Lung (tissue), 16 donors: ENCODE measurements around the gene OR1L1. TPM values are rescaled to one million over a fixed set of nuclear protein-coding genes. Genes with fewer than 3 reads are reported as not detected.

Source experiments
- ATAC-seq: fragments of 200-7000 bp; cut with Tn5 transposase; one replicate; pipeline ENCODE4 v1.9.1; 2020; ENCODE audit warnings: moderate number of reproducible peaks; ENCODE audit not compliant: insufficient read depth, low FRiP score
- DNase-seq, 3 donors: peaks; one replicate each; pipeline ENCODE4 v3.0.0-alpha.2; 2013 to 2017
- H3K27ac ChIP-seq, 2 donors: one replicate each; pipeline ENCODE4 v1.5.1; 2013; ENCODE audit warnings: mild to moderate bottlenecking in 2 of 2, moderate library complexity in 2 of 2, control low read depth in 1 of 2, inconsistent platforms in 1 of 2, low read depth in 1 of 2, low read length in 1 of 2
- H3K27me3 ChIP-seq, 3 donors: one replicate each; pipeline ENCODE4 v1.5.1; 2013; ENCODE audit warnings: low read length in 2 of 3; ENCODE audit not compliant: control insufficient read depth in 3 of 3, insufficient read depth in 3 of 3
- H3K36me3 ChIP-seq, 4 donors: one replicate each; pipeline ENCODE4 v1.5.1; 2013; ENCODE audit warnings: low read length in 4 of 4, mild to moderate bottlenecking in 1 of 4, moderate library complexity in 1 of 4; ENCODE audit not compliant: control insufficient read depth in 4 of 4, insufficient read depth in 4 of 4
- H3K4me1 ChIP-seq, 5 donors: one replicate each; pipeline ENCODE4 v1.5.1; 2013; ENCODE audit warnings: low read length in 5 of 5, mild to moderate bottlenecking in 2 of 5, moderate library complexity in 1 of 5; ENCODE audit not compliant: control insufficient read depth in 5 of 5, insufficient read depth in 5 of 5
- H3K4me3 ChIP-seq: one replicate; pipeline ENCODE4 v1.5.1; 2013; ENCODE audit warnings: mild to moderate bottlenecking, control low read depth, moderate library complexity
- H3K9ac ChIP-seq, 2 donors: one replicate each; pipeline ENCODE4 v1.5.1; 2013; ENCODE audit warnings: low read length in 2 of 2, control low read depth in 1 of 2; ENCODE audit not compliant: insufficient read depth in 1 of 2
- H3K9me3 ChIP-seq, 4 donors: one replicate each; pipeline ENCODE4 v1.5.1; 2013; ENCODE audit warnings: low read length in 3 of 4, mild to moderate bottlenecking in 1 of 4, moderate library complexity in 1 of 4; ENCODE audit not compliant: control insufficient read depth in 4 of 4, insufficient read depth in 3 of 4
- WGBS, 2 donors: extraction: QIAGEN DNeasy Blood & Tissue Kit; methylation state at CpG; one replicate each; pipeline ENCODE4 v1.1.7; 2013; 5-methylcytosine and 5-hydroxymethylcytosine counted together
- long read RNA-seq, 5 donors: transcript quantifications; one replicate each; lab custom pipeline, GENCODE V29; 2026
- polyA plus RNA-seq, 2 donors: library from polyadenylated mRNA; stranded (reverse); fragments of 200-250 nt; gene quantifications; one replicate each; pipeline ENCODE4 v1.2.1, GENCODE V29; 2013
- total RNA-seq, 2 donors: library from RNA; depleted of rRNA in 1 of 2; stranded (reverse); fragments of >200 nt in 1 of 2; gene quantifications; one replicate each; pipeline ENCODE4 v1.2.1, GENCODE V29; 2014 to 2021
- TF ChIP-seq, protein P1 (sequence below): IDR thresholded peaks from 2 replicates; pipeline ENCODE4 v1.5.1; 2012; ENCODE audit warnings: mild to moderate bottlenecking; ENCODE audit errors: control extremely low read depth, extremely low read depth
- donor health status: control.
- donor health status: control.
- donor health status: Bipolar disorder and iron deficiency.
- donor health status: healthy.
- donor health status: DM: yes; HTN: yes; CAD: no.

The OR1L1 gene, protein sequence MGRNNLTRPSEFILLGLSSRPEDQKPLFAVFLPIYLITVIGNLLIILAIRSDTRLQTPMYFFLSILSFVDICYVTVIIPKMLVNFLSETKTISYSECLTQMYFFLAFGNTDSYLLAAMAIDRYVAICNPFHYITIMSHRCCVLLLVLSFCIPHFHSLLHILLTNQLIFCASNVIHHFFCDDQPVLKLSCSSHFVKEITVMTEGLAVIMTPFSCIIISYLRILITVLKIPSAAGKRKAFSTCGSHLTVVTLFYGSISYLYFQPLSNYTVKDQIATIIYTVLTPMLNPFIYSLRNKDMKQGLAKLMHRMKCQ
- not detected for total RNA-seq
- polyA plus RNA-seq, result not detected
- long read RNA-seq, donor 1, result 0 reads
- long read RNA-seq, donor 2, result 0 reads
- long read RNA-seq, donor 3, result 0 reads
- long read RNA-seq, donor 4, result 0 reads
- long read RNA-seq, donor 5, result 0 reads

GRCh38 chr9:122661416-122661815 lies at the start of gene OR1L1:
Gene OR1L1 (plus strand): TSS chr9:122661716. CDS start chr9:122661716, 0 bp downstream.
- Histone ChIP-seq H3K4me3 (no peak within 1 kb of the TSS), H3K9me3 (peaks cover 0 to 6% (median 0%) of the 10 kb centered on the region in 4 donors), H3K4me1 (no peaks in the 10 kb centered on the region), H3K9ac (no peak within 1 kb of the TSS), H3K36me3 (no peaks in the 10 kb centered on the region), H3K27ac (no peak within 1 kb of the TSS), H3K27me3 (no peaks in the 10 kb centered on the region)
- ATAC-seq (no peak), DNase-seq (no peak)
- TF ChIP-seq, protein P1, sequence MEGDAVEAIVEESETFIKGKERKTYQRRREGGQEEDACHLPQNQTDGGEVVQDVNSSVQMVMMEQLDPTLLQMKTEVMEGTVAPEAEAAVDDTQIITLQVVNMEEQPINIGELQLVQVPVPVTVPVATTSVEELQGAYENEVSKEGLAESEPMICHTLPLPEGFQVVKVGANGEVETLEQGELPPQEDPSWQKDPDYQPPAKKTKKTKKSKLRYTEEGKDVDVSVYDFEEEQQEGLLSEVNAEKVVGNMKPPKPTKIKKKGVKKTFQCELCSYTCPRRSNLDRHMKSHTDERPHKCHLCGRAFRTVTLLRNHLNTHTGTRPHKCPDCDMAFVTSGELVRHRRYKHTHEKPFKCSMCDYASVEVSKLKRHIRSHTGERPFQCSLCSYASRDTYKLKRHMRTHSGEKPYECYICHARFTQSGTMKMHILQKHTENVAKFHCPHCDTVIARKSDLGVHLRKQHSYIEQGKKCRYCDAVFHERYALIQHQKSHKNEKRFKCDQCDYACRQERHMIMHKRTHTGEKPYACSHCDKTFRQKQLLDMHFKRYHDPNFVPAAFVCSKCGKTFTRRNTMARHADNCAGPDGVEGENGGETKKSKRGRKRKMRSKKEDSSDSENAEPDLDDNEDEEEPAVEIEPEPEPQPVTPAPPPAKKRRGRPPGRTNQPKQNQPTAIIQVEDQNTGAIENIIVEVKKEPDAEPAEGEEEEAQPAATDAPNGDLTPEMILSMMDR, result no peak
- WGBS, 2 donors, result 41 to 68% methylated on average over 2 of the region's 2 CpGs

DNA sequence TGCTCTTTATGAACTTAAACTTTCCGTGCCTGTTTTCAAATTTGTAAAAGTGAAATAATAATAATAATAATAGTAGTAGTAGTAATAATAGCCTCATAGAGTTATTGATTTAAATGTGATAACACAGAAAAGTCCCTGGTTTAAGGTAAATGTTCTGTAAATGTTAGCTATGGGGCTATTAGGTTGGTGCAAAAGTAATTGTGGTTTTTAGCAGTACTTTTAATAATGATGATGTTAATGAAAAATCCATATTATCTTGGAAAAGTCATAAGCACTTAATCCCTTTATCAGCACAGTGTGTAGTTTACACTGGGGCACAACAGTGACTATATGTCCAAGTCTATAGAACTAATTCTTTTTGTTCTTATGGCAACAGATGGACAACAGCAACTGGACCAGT lies 47.2 kb upstream of the OR1L1 start, which contains the start of gene OR1Q1:
Gene OR1Q1, plus strand, starts transcription at position 377 of the 400 bp plus-strand sequence. Its CDS starts 0 bp downstream, at position 377.
- no peak within 1 kb of the TSS for H3K9ac ChIP-seq
- no peak for DNase-seq
- no peak within 1 kb of the TSS for H3K27ac ChIP-seq
- H3K4me1 ChIP-seq, result no peaks in the 10 kb centered on the region
- ATAC-seq, result no peak
- H3K36me3 ChIP-seq, result no peaks in the 10 kb centered on the region
- no peaks in the 10 kb centered on the region for H3K27me3 ChIP-seq
- WGBS, 2 donors, result 93 to 95% methylated on average over 1 of the region's 1 CpG
- H3K9me3 ChIP-seq, result peaks cover 0 to 5% (median 0%) of the 10 kb centered on the region in 4 donors
- H3K4me3 ChIP-seq, result no peak within 1 kb of the TSS
- TF ChIP-seq, protein P1, result no peak

- H3K27ac ChIP-seq, result no peak overlapping the region
- no peaks in the 10 kb centered on the region for H3K4me1 ChIP-seq
- 55 to 65% methylated on average over 7 of the region's 7 CpGs for WGBS, 2 donors
- peaks cover 0 to 4% (median 0%) of the 10 kb centered on the region in 4 donors for H3K9me3 ChIP-seq
- ATAC-seq (no peak), DNase-seq (no peak)
- no peak overlapping the region for H3K9ac ChIP-seq
- TF ChIP-seq, protein P1, result no peak
- no peaks in the 10 kb centered on the region for H3K36me3 ChIP-seq
- no peaks in the 10 kb centered on the region for H3K27me3 ChIP-seq
- H3K4me3 ChIP-seq, result no peak overlapping the region
Observed at GRCh38 chr9:122619996-122620395, 41.5 kb upstream of the OR1L1 start.
